Astrocyte of the hippocampus (primary cell): ENCODE data around the gene NWD2.
A peak's percentile ranks its signal among the peaks of the same experiment; 100 is the strongest.
"Not testable (repeated sequence)": the region's sequence is repeated elsewhere in the genome, so short reads cannot be mapped to it uniquely, and the experiment has no call there.

Source experiments
- DNase-seq: peaks from one replicate; pipeline ENCODE4 v3.0.0; 2011; ENCODE audit warnings: low read depth, low spot score

The NWD2 gene

GRCh38 chr4:37244583-37245390 lies at the start of gene NWD2:
Gene NWD2, plus strand, starts transcription at chr4:37244743. Its CDS starts 325 bp downstream, at chr4:37245068.
- peak; percentile 57 for DNase-seq

- DNase-seq, result no peak
These were observed 46.6 kb upstream of the NWD2 start for GRCh38 chr4:37197899-37198298.

- DNase-seq, result not testable (repeated sequence)
These were observed 39.8 kb upstream of the NWD2 start for GRCh38 chr4:37204740-37205139.

- DNase-seq, result no peak
These were observed 28.3 kb upstream of the NWD2 start for GRCh38 chr4:37216209-37216608.

- DNase-seq, result peak; percentile 1
These were observed 25.3 kb upstream of the NWD2 start for GRCh38 chr4:37219242-37219641.

GRCh38 chr4:37219990-37220389 lies 24.6 kb upstream of the NWD2 start:
- no peak for DNase-seq

GRCh38 chr4:37220685-37221084 lies 23.9 kb upstream of the NWD2 start:
- DNase-seq, result no peak

GRCh38 chr4:37223732-37224131 lies 20.8 kb upstream of the NWD2 start:
- no peak for DNase-seq

GRCh38 chr4:37224854-37225253 lies 19.7 kb upstream of the NWD2 start:
- DNase-seq, result no peak

- DNase-seq, result no peak
These were observed 18.8 kb upstream of the NWD2 start for GRCh38 chr4:37225778-37226177.

GRCh38 chr4:37232315-37232714 lies 12.2 kb upstream of the NWD2 start:
- no peak for DNase-seq

GRCh38 chr4:37236165-37236564 lies 8.4 kb upstream of the NWD2 start:
- DNase-seq, result no peak

GRCh38 chr4:37241647-37242046 lies 2.9 kb upstream of the NWD2 start:
- DNase-seq, result no peak

GRCh38 chr4:37243051-37243450 lies 1.5 kb upstream of the NWD2 start:
- no peak for DNase-seq

- no peak for DNase-seq
These were observed 591 bp upstream of the NWD2 start for GRCh38 chr4:37243722-37244582.

- DNase-seq, result no peak
These were observed 930 bp downstream of the NWD2 start for GRCh38 chr4:37245391-37245954.

GRCh38 chr4:37246891-37247290 lies 2.3 kb downstream of the NWD2 start:
- DNase-seq, result no peak

- no peak for DNase-seq
These were observed 13.7 kb downstream of the NWD2 start for GRCh38 chr4:37258221-37258620.

GRCh38 chr4:37268319-37268718 lies 23.8 kb downstream of the NWD2 start:
- peak; percentile 4 for DNase-seq

GRCh38 chr4:37279121-37279520 lies 34.6 kb downstream of the NWD2 start:
- no peak for DNase-seq

GRCh38 chr4:37279894-37280592 lies 35.5 kb downstream of the NWD2 start:
- no peak for DNase-seq

- no peak for DNase-seq
These were observed 54.9 kb downstream of the NWD2 start for GRCh38 chr4:37299468-37299867.
